NOMO-1 (cell line): ENCODE data around the gene TNFRSF13B.

Experiments
- DNase-seq, 2 experiments: peaks; one replicate each; lab custom pipeline; 2025; ENCODE audit not compliant: unreplicated experiment in 2 of 2; lab: John Stamatoyannopoulos, UW

TNFRSF13B gene

DNA sequence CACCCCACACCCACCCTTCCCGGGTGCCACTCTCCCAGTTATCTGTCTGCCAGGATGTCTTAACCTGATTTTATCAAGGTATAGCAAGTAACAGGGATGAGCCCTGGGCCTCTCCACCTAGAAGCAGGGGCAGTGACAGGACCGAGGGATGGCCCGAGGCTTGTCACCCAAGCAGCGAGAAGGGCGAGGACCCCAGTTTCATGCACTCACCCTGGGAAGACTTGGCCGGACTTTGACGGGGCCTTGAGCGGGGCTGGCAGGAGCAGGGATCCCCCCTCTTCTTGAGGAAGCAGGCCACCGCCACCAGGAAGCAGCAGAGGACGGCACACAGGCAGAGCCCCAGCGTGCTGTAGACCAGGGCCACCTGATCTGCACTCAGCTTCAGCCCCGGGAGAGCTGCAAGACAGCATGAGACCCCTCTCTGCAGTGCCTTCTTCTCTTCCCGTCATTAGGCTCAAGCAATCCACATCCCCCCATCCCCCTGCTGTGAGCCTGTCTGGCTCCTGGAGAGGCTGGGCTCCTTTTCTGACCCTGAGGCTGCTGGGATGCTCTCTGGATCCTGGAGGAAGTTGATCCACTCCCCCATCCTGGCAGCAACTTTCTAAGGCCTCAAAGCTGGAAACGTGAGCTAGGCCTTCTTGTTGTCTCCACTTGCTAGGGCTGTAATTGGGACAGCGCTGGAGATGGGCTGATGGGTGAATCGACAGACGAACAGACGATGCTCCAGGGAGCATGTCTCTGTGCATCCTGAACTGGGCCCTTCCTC lies 31.6 kb downstream of the TNFRSF13B start:
- no peak for DNase-seq

DNA sequence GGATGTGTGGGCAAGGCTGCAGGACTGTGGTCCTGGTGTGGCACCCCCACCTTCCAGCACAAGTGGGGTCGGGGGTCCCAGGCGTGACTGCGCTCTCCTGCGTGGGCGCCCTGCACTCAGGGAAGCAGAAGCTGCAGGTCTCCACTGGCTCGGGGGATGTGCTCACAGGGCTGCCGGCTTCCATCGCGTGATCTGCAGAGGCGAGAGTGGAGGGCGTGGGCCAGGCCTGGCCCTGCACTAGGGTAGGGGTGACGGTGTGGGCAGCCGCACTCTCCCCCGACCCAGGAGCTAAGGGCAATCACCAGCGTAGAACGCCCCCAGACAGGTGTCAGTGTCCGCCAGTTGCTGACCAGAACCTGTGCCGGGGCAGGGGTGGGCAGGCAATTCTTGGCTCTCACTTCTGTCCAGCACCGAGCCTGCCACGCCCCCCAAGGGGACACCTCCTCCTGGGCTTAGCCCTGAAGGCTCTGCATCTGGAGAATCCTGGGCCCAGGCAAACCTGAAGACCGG lies 32.3 kb downstream of the TNFRSF13B start:
- no peak for DNase-seq

DNA sequence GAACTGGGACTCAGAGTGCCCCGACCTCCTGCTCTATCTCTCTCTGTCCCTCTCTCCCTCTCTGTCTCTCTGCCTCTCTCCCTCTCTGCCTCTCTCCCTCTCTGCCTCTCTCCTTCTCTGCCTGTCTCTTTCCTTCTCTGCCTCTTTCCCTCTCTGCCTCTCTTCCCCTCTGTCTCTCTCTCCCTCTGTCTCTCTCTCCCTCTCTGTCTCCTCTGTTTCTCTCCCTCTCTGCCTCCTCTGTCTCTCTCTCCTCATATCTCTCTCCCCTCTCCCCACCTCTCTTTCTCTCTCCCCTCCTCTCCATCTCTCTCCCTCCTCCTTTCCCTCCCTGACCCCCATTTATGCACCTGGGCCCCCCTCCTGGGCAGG lies 32.7 kb downstream of the TNFRSF13B start:
- no peak for DNase-seq

DNA sequence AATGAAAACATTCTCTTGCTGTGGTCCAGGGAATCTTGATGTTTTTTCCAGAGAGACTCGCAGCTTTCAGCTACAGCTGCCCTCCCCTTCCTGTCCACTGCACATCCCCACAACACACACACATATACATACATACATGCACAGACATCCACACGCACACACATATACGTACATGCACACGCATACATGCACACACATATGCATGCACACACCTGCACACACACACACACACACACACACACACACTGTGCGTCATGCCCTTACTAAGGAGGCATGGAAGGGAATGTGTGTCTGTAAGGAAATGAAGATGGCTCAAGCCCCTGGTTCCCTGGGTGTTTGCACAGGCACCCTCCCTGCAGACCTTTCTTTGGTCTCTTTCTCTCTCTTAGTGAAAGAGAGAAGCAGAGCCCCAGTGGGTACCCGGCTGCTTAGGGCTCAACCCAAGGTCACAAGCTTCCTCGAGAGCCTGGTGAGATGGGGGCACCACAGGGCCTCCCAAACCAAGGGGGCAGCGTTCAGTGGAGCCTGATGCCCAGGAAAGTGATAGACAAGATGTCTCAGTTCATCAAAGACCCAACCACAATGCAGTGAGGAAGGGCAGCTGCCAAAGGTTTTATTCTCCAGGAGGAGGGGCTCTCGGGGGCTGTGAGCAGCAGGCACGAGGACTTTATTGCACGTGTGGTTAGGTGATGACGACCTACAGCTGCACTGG lies 33.3 kb downstream of the TNFRSF13B start:
- no peak for DNase-seq

DNA sequence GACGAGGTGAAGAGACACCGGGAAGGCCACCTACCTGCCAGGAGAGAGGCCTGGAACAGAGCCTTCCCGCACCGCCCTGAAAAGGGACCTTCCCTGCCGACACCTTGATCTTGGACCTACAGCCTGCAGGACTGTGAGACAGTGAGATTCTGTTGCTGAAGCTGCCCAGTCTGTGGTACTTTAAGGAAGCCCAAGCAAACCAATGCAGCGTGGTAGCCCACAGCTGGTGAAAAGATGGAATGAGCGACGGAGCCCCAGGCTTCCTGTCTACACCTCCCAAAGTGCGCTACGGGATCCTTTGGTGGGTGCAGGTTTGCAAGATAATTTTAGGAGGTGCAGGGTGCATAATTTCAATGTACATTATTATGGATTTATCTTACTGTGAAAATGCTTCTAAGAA lies 33.9 kb downstream of the TNFRSF13B start:
- DNase-seq: no peak

DNA sequence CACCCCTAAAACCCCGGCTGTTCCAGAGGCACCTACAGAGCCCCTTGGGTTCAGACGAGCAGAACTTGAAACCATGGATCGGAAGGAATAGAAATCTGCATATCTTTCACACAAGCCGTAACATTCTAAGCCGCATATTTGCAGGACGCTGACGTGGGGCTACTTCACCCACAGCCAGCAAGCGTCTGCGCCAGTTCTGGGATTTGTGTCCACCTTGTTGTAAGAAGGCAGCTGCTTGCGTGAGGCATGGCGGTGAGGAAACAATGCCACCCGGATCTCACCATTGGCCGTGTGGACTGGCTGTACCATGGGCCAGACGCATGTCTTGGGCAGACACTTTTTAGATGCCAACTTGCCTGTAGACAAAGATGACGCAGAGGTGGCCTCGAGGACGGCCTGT lies 34.5 kb downstream of the TNFRSF13B start:
- DNase-seq: no peak

DNA sequence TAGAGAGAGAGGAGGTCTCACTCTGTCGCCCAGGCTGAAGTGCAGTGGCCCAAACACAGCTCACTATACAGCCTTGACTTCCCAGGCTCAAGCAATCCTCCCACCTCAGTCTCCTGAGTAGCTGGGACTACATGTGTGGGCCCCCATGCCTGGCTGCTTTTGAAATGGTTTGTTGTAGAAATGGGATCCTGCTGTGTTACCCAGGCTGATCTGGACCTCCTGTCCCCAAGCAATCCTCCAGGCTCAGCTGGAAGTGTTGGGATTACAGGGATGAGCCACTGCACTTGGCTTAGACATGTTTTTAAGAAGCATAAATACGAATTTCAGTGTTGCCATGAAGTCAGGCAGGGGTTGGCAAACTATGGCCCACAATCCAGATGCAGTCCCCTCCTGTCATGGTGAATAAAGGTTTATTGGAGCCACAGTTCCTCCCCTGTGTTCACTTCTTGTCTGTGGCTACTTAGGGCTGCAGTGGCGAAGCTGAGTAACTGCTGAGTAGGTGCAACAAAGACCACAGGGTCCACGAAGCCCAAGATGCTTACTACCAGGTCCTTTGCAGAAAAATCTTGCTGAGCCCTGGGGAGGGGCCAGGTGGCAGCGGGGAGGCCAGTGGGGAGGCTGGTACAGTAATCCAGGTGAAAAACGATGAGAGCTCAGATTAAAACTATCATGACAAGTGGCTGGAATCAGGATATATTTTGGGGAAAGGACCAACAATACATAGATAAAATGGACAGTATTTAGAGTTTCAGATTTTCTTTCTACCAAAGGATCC lies 35.2 kb downstream of the TNFRSF13B start:
- no peak for DNase-seq

DNA sequence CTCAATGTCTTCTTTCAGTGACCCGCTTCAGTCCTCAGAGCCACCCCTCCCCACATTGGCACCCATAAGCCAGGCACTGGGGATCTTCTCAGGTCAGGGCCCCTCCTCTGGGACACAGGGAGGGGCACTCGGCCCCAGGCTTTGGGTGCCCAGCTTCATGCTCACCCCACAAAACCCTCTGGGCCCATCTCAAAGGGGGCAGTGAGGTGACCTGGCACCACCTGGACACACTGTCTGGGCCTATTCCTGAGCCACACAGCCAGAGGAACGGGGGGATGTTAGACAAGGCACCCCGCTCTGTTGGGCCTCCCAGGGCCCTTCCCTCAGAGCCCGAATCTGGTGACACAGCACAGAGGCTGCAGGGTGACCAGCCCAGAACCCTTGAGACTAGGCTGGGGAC lies 36.1 kb downstream of the TNFRSF13B start:
- DNase-seq: no peak

DNA sequence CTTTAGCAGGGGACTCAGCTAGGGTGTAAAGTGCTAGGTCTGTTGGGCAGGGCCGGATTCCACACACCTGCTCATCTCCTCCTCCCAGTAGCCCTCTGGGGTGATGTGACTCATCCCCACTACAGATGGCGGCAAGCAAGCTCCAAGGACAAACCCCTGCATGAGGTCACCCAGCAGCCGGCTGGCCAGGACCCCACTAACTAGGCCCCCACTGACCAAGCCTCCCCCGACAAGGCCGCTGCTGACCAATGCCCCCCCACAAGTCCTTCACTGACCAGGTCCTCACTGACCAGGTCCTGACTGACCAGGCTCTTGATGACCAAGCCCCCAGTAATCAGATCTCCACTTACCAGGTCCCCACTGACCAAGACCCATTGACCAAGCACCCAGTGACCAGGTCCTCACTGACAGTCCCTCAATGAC lies 36.7 kb downstream of the TNFRSF13B start:
- no peak for DNase-seq

DNA sequence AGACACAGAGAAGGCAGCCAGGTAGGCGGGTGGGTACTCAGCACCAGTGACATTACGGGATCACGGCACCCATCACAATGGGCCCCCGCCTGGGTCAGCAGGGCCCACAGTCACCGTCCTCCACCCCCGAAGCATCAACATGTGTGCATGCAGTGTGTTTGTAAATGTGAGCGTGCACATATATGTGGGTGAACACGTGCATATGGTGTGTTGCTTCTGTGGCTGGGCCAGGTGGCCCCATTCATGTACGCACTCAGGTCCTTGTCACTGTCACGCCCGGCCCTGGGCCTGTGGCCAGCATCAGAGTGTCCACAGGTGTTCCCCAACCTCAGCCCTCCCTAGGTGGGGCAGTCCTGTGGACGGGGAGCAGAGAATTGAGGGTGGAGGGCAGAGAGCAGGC lies 37.1 kb downstream of the TNFRSF13B start:
- DNase-seq: no peak

DNA sequence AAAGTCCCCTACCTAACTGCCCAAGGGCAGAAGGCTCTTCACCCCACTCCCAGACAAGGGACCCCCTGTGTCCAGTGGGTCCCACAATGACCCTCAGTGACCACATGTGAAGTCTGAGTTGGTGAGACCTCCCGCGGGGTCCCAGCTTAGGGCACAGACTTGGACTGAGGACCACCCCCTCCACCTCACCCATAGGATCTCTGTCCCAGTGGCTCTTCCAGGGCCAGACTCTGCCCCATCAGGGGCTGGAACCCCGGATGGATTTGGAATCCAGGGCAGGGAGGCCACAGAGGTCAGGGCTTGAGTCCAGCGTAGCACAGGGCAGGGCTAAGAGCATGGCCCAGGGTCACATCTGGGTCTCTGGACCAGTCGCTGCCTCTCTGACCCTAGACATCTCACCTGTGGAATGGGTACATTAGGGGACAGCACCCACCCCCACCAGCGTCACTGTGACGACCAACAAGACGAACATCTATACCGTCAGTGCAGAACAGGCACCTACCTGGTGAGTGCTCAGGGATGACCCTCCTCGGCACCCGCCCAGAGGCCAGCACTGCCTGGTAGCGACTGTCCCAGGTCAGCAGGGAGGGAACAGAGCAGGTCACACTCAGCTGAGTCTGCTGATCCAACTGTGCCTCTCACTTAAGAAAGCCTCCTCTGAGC lies 37.7 kb downstream of the TNFRSF13B start:
- DNase-seq: no peak

DNA sequence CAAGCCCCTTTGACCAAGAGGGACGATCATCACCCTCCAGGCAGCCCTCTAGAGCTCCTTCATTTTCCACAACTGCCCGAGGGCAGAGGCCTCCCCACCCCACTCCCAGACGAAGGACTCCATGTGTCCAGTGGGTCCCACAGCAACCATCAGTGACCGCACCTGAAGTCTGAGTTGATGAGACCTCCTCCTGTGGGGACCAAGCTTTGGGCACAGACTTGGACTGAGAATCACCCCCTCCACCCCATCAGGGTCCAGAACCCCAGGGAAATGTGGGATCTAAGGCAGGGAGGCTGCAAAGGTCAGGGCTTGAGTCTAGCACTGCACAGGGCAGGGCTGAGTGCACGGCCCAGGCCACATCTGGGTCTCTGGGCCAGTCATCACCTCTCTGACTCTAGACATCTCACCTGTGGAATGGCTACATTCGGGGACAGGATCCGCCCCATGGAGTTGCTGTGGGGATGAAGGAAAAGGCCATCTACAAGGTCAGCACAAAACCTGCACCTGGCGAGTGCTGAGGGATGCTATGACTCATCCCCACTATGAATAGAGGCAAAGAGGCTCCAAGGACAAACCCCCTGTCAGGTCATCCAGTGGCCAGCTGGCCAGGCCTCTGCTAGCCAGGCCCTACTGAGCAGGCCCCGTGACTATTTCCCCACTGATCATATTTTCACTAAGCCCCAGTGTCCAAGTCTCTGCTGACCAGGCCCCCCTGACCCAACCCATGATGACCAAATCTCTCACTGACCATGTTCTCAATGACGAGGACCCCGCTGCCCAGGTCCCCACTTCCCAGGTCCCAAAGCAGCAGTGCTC lies 38.4 kb downstream of the TNFRSF13B start:
- no peak for DNase-seq

DNA sequence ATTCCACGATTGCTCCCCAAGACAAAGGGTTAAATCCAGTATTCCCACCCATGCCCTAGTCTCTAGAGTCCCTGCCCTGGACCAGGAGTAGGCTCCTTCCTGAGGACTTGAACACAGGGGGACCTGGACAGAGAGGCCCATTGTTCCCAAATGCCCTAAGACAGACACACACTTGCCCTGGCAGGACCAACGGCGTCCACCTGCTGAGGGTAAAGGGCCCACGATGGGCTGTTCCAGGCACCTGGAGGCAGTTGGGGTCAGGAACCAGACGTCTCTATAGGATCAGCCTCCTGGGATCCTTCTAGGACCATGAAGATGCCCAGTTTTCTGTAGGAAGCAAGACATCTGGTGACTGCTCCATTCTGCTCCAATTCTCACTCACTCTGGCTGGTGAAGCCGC lies 39.3 kb downstream of the TNFRSF13B start:
- no peak for DNase-seq

DNA sequence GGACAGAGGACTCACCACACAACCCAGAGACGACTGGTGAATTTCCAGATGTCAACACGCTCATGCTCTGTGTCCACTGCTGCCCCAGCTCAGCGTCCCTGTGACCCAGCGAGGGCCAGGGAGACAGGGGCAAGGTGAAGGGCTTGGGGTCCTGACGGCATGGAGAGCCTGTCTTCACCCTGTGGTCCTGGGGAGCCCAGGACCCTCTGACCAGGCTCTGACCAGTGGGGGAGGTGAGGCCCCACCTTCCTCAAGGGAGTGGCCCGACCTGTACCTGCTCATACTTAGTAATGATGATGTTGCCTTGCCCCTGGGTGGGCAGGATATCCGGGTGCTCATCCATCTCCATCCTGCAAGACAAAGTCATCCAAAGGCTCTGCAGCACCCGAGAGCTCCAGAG lies 39.8 kb downstream of the TNFRSF13B start:
- DNase-seq: no peak

DNA sequence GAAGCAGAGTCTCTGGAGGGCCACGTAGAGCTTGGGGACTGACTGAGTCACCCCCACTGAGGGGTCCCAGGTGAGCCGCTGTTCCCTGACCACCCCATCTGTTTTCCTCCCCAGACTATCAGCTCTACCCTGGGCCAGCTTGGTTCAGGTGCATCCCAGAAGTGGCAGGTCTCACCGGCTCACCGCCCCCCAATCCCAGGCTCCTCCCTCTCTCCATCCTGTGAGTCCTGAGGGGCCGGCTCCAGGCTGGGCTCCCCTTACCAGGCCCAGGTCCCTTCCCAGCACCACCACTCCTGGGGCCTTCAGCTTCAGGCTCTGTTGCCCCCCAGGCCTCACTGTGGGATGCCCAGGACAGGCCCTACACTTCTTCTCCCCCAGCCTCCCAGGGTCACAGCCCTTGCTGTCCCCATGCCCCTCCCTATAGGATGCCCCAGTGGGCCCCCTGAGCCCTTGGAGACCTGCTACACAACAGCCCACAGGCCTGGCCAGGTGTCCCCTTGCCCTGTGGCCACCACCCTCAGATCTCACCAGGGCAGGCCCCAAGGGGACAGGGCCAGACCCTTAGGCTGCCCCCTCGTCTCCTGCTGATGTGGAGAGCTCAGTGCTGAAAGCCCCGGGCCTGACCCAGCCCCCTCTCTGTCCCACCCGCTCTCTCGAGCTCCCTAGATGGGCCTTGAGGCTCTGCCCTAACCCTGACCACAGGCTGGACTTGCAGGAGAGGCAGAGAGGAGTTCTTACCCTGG lies 40.4 kb downstream of the TNFRSF13B start:
- no peak for DNase-seq

DNA sequence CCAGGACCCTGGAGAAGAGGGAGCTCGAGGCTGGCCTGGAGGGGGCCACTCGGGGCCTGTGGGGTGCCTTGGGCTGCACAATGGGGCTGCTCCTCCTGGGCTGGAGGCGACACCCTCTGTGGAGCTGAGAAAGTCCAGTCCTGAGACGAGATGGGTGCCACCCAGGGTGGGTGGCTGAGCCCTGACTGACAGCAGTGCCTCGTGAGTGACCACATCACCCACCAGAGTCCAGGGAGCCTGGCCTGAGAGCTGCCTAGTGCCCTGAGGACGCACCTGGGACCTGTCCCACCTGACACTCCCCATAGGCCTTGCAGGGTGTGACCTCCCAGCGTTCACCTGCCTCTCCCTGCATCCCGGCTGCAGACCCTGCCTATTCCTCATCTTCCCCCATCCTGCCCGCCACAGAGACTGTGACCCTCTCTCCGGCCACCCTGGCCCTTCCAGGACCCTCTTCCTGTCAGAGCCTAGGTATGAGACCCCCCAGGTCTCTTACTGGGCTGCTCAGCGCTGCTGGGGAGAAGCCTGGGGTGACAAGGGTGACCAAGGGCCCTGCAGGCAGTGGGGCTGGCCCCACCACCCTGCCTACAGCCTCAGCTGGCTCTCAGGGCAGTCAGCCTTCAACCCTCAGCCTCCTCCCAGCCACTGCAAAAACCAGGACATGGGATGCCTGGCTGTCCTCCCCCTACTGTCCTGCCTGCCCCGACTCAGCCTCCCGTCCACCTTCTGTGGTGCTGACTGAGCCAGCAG lies 41.2 kb downstream of the TNFRSF13B start:
- no peak for DNase-seq

DNA sequence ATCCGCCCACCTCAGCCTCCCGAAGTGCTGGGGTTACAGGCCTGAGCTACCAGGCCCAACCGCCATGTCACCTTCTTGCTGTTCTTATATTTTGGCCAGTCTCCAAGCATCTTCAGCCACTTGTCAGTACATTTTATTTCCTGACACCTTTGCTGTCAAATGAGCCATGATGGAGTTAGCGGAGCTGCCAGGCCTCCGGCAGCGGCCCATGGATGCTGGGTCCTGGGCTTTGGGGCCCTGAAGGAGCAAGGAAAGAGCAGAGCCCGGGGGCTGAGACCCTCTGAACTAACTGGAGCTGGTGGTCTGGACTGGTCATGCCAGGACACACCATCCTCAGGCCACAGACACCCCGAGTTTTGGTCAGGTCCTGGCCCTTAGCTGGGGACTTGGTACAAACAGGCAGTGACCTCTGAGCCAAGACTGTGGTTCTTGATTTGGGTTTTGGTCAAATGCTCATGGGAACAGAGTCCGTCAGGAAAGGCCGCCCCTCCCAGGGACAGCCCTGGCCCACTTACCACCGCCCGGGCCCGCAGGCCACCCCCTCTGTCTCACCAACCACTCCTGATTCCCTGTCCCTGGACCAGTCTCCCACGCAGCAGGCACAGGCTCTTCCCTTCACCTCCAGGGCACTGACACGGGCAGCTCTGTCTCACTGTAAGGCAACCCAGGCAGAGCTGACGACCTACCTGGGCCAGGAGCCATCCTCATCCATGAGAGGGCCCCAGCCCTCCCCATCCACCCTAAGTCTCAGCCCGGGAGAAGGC lies 42.0 kb downstream of the TNFRSF13B start:
- DNase-seq: no peak

DNA sequence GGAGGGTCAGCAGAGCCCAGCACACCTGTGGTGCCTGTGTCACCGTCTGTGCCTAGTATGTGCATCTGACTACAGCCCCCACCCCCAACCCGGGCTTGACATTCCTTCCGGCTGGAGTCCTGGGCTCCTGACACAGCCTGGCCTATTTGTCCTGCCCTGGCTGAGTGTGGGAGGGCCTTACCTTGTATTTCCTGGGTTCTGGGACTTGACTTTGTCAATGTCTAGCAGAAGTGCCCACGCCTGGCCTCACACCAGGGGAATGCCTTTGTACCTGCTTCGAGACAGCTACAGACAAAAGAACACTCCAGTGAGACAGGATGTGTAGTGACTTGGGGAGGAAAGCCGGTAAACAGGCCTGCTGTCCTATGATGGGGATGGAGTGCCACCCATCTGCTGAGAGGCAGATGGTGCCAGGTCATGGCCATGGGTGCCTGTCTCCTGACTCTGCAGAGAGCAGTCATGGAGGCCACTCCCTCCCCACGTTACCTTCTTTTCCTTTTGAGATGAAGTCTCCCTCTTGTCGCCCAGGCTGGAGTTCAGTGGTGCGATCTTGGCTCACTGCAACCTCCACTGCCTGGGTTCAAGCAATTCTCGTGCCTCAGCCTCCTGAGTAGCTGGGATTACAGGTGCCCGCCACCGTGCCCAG lies 42.8 kb downstream of the TNFRSF13B start:
- no peak for DNase-seq
